Mucosa of rectum (tissue), 2 donors: ENCODE measurements around the gene STAB2.

Source experiments
- H3K27ac ChIP-seq, 2 donors: one replicate each; pipeline ENCODE4 v1.7.0; 2013; ENCODE audit warnings: inconsistent platforms in 2 of 2, low read depth in 2 of 2, low read length in 2 of 2
- H3K27me3 ChIP-seq, 2 donors: one replicate each; pipeline ENCODE4 v1.7.0; 2013; ENCODE audit warnings: low read length in 2 of 2; ENCODE audit not compliant: control insufficient read depth in 2 of 2, insufficient read depth in 2 of 2
- H3K36me3 ChIP-seq, 2 donors: one replicate each; pipeline ENCODE4 v1.7.0; 2013; ENCODE audit warnings: low read length in 2 of 2; ENCODE audit not compliant: control insufficient read depth in 2 of 2, insufficient read depth in 2 of 2
- H3K4me1 ChIP-seq, 2 donors: one replicate each; pipeline ENCODE4 v1.7.0; 2013; ENCODE audit warnings: low read length in 2 of 2, mild to moderate bottlenecking in 1 of 2; ENCODE audit not compliant: control insufficient read depth in 2 of 2, insufficient read depth in 2 of 2
- H3K4me3 ChIP-seq, 2 donors: one replicate each; pipeline ENCODE4 v1.7.0; 2013; ENCODE audit warnings: low read length in 2 of 2
- H3K9ac ChIP-seq, 2 donors: one replicate each; pipeline ENCODE4 v1.7.0; 2013; ENCODE audit warnings: low read length in 2 of 2, low read depth in 1 of 2, mild to moderate bottlenecking in 1 of 2
- H3K9me3 ChIP-seq, 2 donors: one replicate each; pipeline ENCODE4 v1.7.0; 2013; ENCODE audit warnings: low read length in 2 of 2; ENCODE audit not compliant: control insufficient read depth in 2 of 2
- donor health status: healthy.
- donor health status: Normal muscosa, but diverticular disease.

The STAB2 gene

GRCh38 chr12:103698752-103699560, 111.9 kb downstream of the STAB2 start:
- no peak overlapping the region for H3K9ac ChIP-seq
- no peaks in the 10 kb centered on the region for H3K36me3 ChIP-seq
- no peaks in the 10 kb centered on the region for H3K4me1 ChIP-seq
- H3K4me3 ChIP-seq, result no peak overlapping the region
- peaks cover 0 to 4% of the 10 kb centered on the region in 2 donors for H3K27me3 ChIP-seq
- H3K27ac ChIP-seq, result no peak overlapping the region
- H3K9me3 ChIP-seq, result no peaks in the 10 kb centered on the region

GRCh38 chr12:103705098-103705497, 118.0 kb downstream of the STAB2 start:
- Histone ChIP-seq H3K36me3 (no peaks in the 10 kb centered on the region), H3K27ac (no peak overlapping the region), H3K4me3 (no peak overlapping the region), H3K4me1 (no peaks in the 10 kb centered on the region), H3K27me3 (no peaks in the 10 kb centered on the region), H3K9me3 (no peaks in the 10 kb centered on the region), H3K9ac (no peak overlapping the region)

- no peaks in the 10 kb centered on the region for H3K4me1 ChIP-seq
- H3K9me3 ChIP-seq, result no peaks in the 10 kb centered on the region
- no peak overlapping the region for H3K27ac ChIP-seq
- no peak overlapping the region for H3K4me3 ChIP-seq
- no peak overlapping the region for H3K9ac ChIP-seq
- H3K36me3 ChIP-seq, result no peaks in the 10 kb centered on the region
- no peaks in the 10 kb centered on the region for H3K27me3 ChIP-seq
Observed at GRCh38 chr12:103705927-103706326, 118.9 kb downstream of the STAB2 start.

GRCh38 chr12:103707446-103707845, 120.4 kb downstream of the STAB2 start:
- Histone ChIP-seq H3K27me3 (no peaks in the 10 kb centered on the region), H3K4me3 (no peak overlapping the region), H3K9ac (no peak overlapping the region), H3K36me3 (no peaks in the 10 kb centered on the region), H3K9me3 (no peaks in the 10 kb centered on the region), H3K27ac (no peak overlapping the region), H3K4me1 (no peaks in the 10 kb centered on the region)

GRCh38 chr12:103710544-103710943, 123.5 kb downstream of the STAB2 start:
- Histone ChIP-seq H3K27ac (no peak overlapping the region), H3K4me1 (no peaks in the 10 kb centered on the region), H3K9me3 (no peaks in the 10 kb centered on the region), H3K27me3 (no peaks in the 10 kb centered on the region), H3K9ac (no peak overlapping the region), H3K36me3 (no peaks in the 10 kb centered on the region), H3K4me3 (no peak overlapping the region)

GRCh38 chr12:103712216-103712615, 125.1 kb downstream of the STAB2 start:
- no peaks in the 10 kb centered on the region for H3K4me1 ChIP-seq
- no peaks in the 10 kb centered on the region for H3K9me3 ChIP-seq
- H3K36me3 ChIP-seq, result no peaks in the 10 kb centered on the region
- no peak overlapping the region for H3K27ac ChIP-seq
- H3K27me3 ChIP-seq, result no peaks in the 10 kb centered on the region
- H3K9ac ChIP-seq, result no peak overlapping the region
- H3K4me3 ChIP-seq, result no peak overlapping the region

- H3K9ac ChIP-seq, result no peak overlapping the region
- no peak overlapping the region for H3K27ac ChIP-seq
Observed at GRCh38 chr12:103715494-103715893, 128.4 kb downstream of the STAB2 start.

GRCh38 chr12:103716517-103717196, 129.6 kb downstream of the STAB2 start:
- H3K4me1 ChIP-seq, result no peaks in the 10 kb centered on the region
- no peaks in the 10 kb centered on the region for H3K36me3 ChIP-seq

More at GRCh38 chr12:103715494-103715893, 128.4 kb downstream of the STAB2 start:
- H3K36me3 ChIP-seq, result no peaks in the 10 kb centered on the region
- H3K4me1 ChIP-seq, result no peaks in the 10 kb centered on the region
- H3K9me3 ChIP-seq, result no peaks in the 10 kb centered on the region
- no peak overlapping the region for H3K4me3 ChIP-seq
- H3K27me3 ChIP-seq, result no peaks in the 10 kb centered on the region

GRCh38 chr12:103725398-103725797, 138.3 kb downstream of the STAB2 start:
- H3K4me1 ChIP-seq, result no peaks in the 10 kb centered on the region

More at GRCh38 chr12:103716517-103717196, 129.6 kb downstream of the STAB2 start:
- no peak overlapping the region for H3K4me3 ChIP-seq
- H3K27ac ChIP-seq, result no peak overlapping the region
- no peak overlapping the region for H3K9ac ChIP-seq
- H3K9me3 ChIP-seq, result no peaks in the 10 kb centered on the region
- no peaks in the 10 kb centered on the region for H3K27me3 ChIP-seq

GRCh38 chr12:103727638-103728037, 140.6 kb downstream of the STAB2 start:
- Histone ChIP-seq H3K27me3 (no peaks in the 10 kb centered on the region), H3K4me1 (no peaks in the 10 kb centered on the region), H3K9ac (no peak overlapping the region), H3K9me3 (no peaks in the 10 kb centered on the region), H3K4me3 (no peak overlapping the region), H3K27ac (no peak overlapping the region), H3K36me3 (no peaks in the 10 kb centered on the region)

More at GRCh38 chr12:103725398-103725797, 138.3 kb downstream of the STAB2 start:
- Histone ChIP-seq H3K27ac (no peak overlapping the region), H3K36me3 (no peaks in the 10 kb centered on the region), H3K4me3 (no peak overlapping the region), H3K9ac (no peak overlapping the region), H3K9me3 (no peaks in the 10 kb centered on the region), H3K27me3 (no peaks in the 10 kb centered on the region)
